Testis (tissue), 3 donors: ENCODE measurements around the gene CDK6. TPM values are rescaled to one million over a fixed set of nuclear protein-coding genes. Genes with fewer than 3 reads are reported as not detected.

Experiments
- DNase-seq: peaks from one replicate; pipeline ENCODE4 v3.0.0-alpha.2; 2019
- H3K27ac ChIP-seq, 2 donors: fragments of 200-600 bp; sonication (generic); one replicate each; pipeline ENCODE4 v1.5.1; 2019
- H3K27me3 ChIP-seq: fragments of 200-600 bp; sonication (generic); one replicate; pipeline ENCODE4 v1.5.1; 2019
- H3K36me3 ChIP-seq: fragments of 200-600 bp; sonication (generic); one replicate; pipeline ENCODE4 v1.5.1; 2017; ENCODE audit warnings: low read depth; ENCODE audit errors: missing control alignments
- H3K4me1 ChIP-seq: fragments of 200-600 bp; sonication (generic); one replicate; pipeline ENCODE4 v1.5.1; 2019
- H3K4me3 ChIP-seq, 2 donors: fragments of 200-600 bp; sonication (generic); one replicate each; pipeline ENCODE4 v1.5.1; 2017 to 2019
- H3K9me3 ChIP-seq: fragments of 200-600 bp; sonication (generic); one replicate; pipeline ENCODE4 v1.5.1; 2017
- CTCF ChIP-seq, 3 experiments: fragments of 450-650 bp in 2 of 3; fragments of 200-600 bp in 1 of 3; sonication (generic) in 1 of 3; IDR thresholded peaks; one replicate each; pipeline ENCODE4 v1.5.1; 2016 to 2019; ENCODE audit warnings: antibody characterized with exemption in 3 of 3, mild to moderate bottlenecking in 2 of 3, moderate library complexity in 1 of 3
- POLR2A ChIP-seq: fragments of 450-650 bp; IDR thresholded peaks from one replicate; pipeline ENCODE4 v1.6.1; 2017; ENCODE audit warnings: antibody characterized with exemption, mild to moderate bottlenecking, moderate library complexity
- WGBS, 2 donors: methylation state at CpG; one replicate each; pipeline ENCODE4 v1.1.5; 2018; 5-methylcytosine and 5-hydroxymethylcytosine counted together
- intact Hi-C: fragments of 100-400 bp; cut with DNase I; formaldehyde crosslinking; loops from one replicate; pipeline ENCODE4 v1.15.1; 2023; ENCODE audit warnings: low total_unique reads
- polyA plus RNA-seq: library from polyadenylated mRNA; stranded (reverse); fragments of 350-450 nt; fragmentation: Illumina TruSeq; extraction: RNeasy Lipid Tissue Mini Kit (QIAGEN cat#74804); gene quantifications from one replicate; pipeline ENCODE4 v1.2.3, GENCODE V29; 2014; ENCODE audit warnings: low read depth, low replicate concordance; ENCODE audit not compliant: insufficient read depth
- total RNA-seq, 2 donors: library from RNA; depleted of rRNA; stranded (reverse); fragments of >200 nt; gene quantifications; one replicate each; pipeline ENCODE4 v1.2.3, GENCODE V29; 2016

The CDK6 gene
- total and polyA plus RNA-seq, 3 donors from 2014 or later: 21.1 to 31.6 (median 22.8) TPM

- Histone ChIP-seq H3K27me3 (no peaks in the 10 kb centered on the region), H3K4me1 (peaks cover 6% of the 10 kb centered on the region), H3K27ac (peak overlapping the region; percentile 61 to 64), H3K9me3 (no peaks in the 10 kb centered on the region), H3K36me3 (no peaks in the 10 kb centered on the region), H3K4me3 (peak overlapping the region; percentile 70 to 79)
- peak; percentile 18 for DNase-seq
- WGBS, 2 donors: 2% methylated on average over 16 of the region's 16 CpGs
- intact Hi-C loops: no loop called here
- no peak for TF ChIP-seq CTCF (IDR thresholded peaks at IDR 0.05)
- TF ChIP-seq POLR2A: no peak
These were observed 802 bp upstream of the CDK6 start for GRCh38 chr7:92837000-92837749.

- Histone ChIP-seq H3K4me1 (peaks cover 7% of the 10 kb centered on the region), H3K27ac (peak overlapping the region in 1 of 2 donors; percentile 86), H3K9me3 (no peaks in the 10 kb centered on the region), H3K27me3 (no peaks in the 10 kb centered on the region), H3K4me3 (peak overlapping the region; percentile 70 to 79), H3K36me3 (no peaks in the 10 kb centered on the region)
- 0 to 1% methylated on average over 17 to 29 of the region's 32 CpGs for WGBS, 2 donors
- TF ChIP-seq CTCF (IDR thresholded peaks at IDR 0.05) (no peak), POLR2A (no peak)
- intact Hi-C loops: no loop called here
- DNase-seq: peak; percentile 17
These were observed 403 bp downstream of the CDK6 start for GRCh38 chr7:92835851-92836488.

- peak; percentile 45 for DNase-seq
- 0 to 2% methylated on average over 32 to 43 of the region's 43 CpGs for WGBS, 2 donors
- intact Hi-C loops: no loop called here
- Histone ChIP-seq H3K4me3 (peak overlapping the region; percentile 70 to 79), H3K27ac (peak overlapping the region; percentile 84 to 86), H3K27me3 (no peaks in the 10 kb centered on the region), H3K4me1 (peaks cover 7% of the 10 kb centered on the region), H3K9me3 (no peaks in the 10 kb centered on the region), H3K36me3 (no peaks in the 10 kb centered on the region)
- TF ChIP-seq CTCF (IDR thresholded peaks at IDR 0.05) (no peak), POLR2A (no peak)
These were observed 1.0 kb downstream of the CDK6 start for GRCh38 chr7:92835261-92835850.

- no peaks in the 10 kb centered on the region for H3K9me3 ChIP-seq
- TF ChIP-seq CTCF (IDR thresholded peaks at IDR 0.05) (no peak), POLR2A (no peak)
- no peaks in the 10 kb centered on the region for H3K36me3 ChIP-seq
- WGBS, 2 donors: 0 to 1% methylated on average over 22 to 52 of the region's 53 CpGs
- peak overlapping the region; percentile 84 to 86 for H3K27ac ChIP-seq
- peak overlapping the region; percentile 70 to 79 for H3K4me3 ChIP-seq
- intact Hi-C loops: no loop called here
- peaks cover 7% of the 10 kb centered on the region for H3K4me1 ChIP-seq
- DNase-seq: peak; percentile 27
- no peaks in the 10 kb centered on the region for H3K27me3 ChIP-seq
These were observed 1.7 kb downstream of the CDK6 start for GRCh38 chr7:92834507-92835260.
